ENCODE results near the gene TOB1. TPM values are rescaled to one million over a fixed set of nuclear protein-coding genes. Genes with fewer than 3 reads are reported as not detected.
A peak's percentile ranks its signal among the peaks of the same experiment; 100 is the strongest.

The TOB1 gene
- total and polyA plus RNA-seq, 9 of the 15 experiments (the other 6 are each of a cell fraction or from before 2014, with no cell fraction given): 4.8 to 63.7 (median 13.2) TPM

DNA sequence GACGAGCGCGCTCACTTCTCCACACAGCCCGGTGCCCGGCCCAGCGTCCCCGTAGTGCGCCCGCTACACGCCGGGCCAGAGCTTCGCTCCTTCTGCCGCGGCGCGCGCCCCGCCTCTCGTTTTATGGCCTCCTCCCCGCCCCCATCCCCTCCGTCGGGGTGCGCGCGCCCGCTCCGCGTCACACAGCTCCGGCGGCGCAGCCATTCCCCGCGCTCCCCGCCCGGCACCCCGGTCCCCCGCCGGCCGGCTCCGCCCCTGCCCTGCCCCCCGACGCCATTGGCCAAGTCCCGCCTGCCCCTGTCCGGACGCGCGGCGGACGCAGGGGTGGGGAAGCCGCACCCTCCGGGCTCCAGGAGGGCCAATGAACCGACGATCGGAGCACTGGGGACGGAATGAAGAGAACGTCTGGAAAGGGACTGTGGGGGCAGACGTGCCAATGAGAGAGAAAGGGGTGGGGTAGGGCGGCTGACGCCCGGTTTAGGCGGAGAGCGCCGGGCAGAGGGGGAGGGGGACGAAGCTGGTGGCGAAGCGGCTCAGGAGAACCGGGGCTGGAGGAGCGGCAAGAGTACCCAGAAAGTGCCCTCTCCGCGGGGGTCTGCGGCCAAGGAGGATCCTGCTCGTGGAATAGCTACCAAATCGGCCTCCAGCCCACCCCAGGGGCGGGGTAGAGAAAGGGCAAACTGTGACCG, at the start of gene TOB1 (continued):
- TF ChIP-seq ILK (tag; IDR thresholded peaks at IDR 0.05; ENCODE audit: borderline replicate concordance, low read depth) (no peak), GTF2A2 (tag; IDR thresholded peaks at IDR 0.05) (peak; percentile 92), NFIX (CRISPR knock-in tag; IDR thresholded peaks at IDR 0.05; ENCODE audit: low read depth) (0 out of 2 replicates have a peak, but pooled peaks have one; percentile 8), TEAD1 (CRISPR knock-in tag; IDR thresholded peaks at IDR 0.05) (peak in 1 of 2 experiments; percentile 82; a peak in 2 of 4 replicates), ZNF23 (CRISPR knock-in tag; IDR thresholded peaks at IDR 0.05) (no peak), ZEB2 (IDR thresholded peaks at IDR 0.05) (no peak), ARNT (IDR thresholded peaks at IDR 0.05) (no peak), KAT2B (IDR thresholded peaks at IDR 0.05; ENCODE audit: low read depth, low read length) (no peak), NUFIP1 (IDR thresholded peaks at IDR 0.05; ENCODE audit: partially characterized antibody) (no peak), DPF2 (IDR thresholded peaks at IDR 0.05) (no peak), HMGN3 (IDR thresholded peaks at IDR 0.05; ENCODE audit: borderline replicate concordance, extremely low read depth, insufficient read length, low read depth, low read length) (peak; percentile 80), XRCC5 (IDR thresholded peaks at IDR 0.05; ENCODE audit: low read depth, low read length) (no peak), MEF2A (IDR thresholded peaks at IDR 0.05; ENCODE audit: control insufficient read depth, low read depth, low read length) (no peak), TCFL5 (CRISPR knock-in tag; conservative IDR thresholded peaks at IDR 0.05) (no peak), FOXA3 (CRISPR knock-in tag; conservative IDR thresholded peaks at IDR 0.05 in 1 of 2, IDR thresholded peaks at IDR 0.05 in 1 of 2) (no peak), GATAD2B (IDR thresholded peaks at IDR 0.05; ENCODE audit: borderline replicate concordance) (0 out of 2 replicates have a peak, but pooled peaks have one; percentile 6), MYNN (IDR thresholded peaks at IDR 0.05) (peak; percentile 27; the same call in 1 of the 2 replicates), MYNN (CRISPR knock-in tag; IDR thresholded peaks at IDR 0.05) (no peak)
- TF ChIP-seq, protein P1, sequence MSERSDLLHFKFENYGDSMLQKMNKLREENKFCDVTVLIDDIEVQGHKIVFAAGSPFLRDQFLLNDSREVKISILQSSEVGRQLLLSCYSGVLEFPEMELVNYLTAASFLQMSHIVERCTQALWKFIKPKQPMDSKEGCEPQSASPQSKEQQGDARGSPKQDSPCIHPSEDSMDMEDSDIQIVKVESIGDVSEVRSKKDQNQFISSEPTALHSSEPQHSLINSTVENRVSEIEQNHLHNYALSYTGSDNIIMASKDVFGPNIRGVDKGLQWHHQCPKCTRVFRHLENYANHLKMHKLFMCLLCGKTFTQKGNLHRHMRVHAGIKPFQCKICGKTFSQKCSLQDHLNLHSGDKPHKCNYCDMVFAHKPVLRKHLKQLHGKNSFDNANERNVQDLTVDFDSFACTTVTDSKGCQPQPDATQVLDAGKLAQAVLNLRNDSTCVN (CRISPR knock-in tag; IDR thresholded peaks at IDR 0.05): peak; percentile 87
- TF ChIP-seq, protein P2, sequence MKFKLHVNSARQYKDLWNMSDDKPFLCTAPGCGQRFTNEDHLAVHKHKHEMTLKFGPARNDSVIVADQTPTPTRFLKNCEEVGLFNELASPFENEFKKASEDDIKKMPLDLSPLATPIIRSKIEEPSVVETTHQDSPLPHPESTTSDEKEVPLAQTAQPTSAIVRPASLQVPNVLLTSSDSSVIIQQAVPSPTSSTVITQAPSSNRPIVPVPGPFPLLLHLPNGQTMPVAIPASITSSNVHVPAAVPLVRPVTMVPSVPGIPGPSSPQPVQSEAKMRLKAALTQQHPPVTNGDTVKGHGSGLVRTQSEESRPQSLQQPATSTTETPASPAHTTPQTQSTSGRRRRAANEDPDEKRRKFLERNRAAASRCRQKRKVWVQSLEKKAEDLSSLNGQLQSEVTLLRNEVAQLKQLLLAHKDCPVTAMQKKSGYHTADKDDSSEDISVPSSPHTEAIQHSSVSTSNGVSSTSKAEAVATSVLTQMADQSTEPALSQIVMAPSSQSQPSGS (CRISPR knock-in tag; IDR thresholded peaks at IDR 0.05): no peak
- TF ChIP-seq, protein P3, sequence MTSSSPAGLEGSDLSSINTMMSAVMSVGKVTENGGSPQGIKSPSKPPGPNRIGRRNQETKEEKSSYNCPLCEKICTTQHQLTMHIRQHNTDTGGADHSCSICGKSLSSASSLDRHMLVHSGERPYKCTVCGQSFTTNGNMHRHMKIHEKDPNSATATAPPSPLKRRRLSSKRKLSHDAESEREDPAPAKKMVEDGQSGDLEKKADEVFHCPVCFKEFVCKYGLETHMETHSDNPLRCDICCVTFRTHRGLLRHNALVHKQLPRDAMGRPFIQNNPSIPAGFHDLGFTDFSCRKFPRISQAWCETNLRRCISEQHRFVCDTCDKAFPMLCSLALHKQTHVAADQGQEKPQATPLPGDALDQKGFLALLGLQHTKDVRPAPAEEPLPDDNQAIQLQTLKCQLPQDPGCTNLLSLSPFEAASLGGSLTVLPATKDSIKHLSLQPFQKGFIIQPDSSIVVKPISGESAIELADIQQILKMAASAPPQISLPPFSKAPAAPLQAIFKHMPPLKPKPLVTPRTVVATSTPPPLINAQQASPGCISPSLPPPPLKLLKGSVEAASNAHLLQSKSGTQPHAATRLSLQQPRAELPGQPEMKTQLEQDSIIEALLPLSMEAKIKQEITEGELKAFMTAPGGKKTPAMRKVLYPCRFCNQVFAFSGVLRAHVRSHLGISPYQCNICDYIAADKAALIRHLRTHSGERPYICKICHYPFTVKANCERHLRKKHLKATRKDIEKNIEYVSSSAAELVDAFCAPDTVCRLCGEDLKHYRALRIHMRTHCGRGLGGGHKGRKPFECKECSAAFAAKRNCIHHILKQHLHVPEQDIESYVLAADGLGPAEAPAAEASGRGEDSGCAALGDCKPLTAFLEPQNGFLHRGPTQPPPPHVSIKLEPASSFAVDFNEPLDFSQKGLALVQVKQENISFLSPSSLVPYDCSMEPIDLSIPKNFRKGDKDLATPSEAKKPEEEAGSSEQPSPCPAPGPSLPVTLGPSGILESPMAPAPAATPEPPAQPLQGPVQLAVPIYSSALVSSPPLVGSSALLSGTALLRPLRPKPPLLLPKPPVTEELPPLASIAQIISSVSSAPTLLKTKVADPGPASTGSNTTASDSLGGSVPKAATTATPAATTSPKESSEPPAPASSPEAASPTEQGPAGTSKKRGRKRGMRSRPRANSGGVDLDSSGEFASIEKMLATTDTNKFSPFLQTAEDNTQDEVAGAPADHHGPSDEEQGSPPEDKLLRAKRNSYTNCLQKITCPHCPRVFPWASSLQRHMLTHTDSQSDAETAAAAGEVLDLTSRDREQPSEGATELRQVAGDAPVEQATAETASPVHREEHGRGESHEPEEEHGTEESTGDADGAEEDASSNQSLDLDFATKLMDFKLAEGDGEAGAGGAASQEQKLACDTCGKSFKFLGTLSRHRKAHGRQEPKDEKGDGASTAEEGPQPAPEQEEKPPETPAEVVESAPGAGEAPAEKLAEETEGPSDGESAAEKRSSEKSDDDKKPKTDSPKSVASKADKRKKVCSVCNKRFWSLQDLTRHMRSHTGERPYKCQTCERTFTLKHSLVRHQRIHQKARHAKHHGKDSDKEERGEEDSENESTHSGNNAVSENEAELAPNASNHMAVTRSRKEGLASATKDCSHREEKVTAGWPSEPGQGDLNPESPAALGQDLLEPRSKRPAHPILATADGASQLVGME (CRISPR knock-in tag; IDR thresholded peaks at IDR 0.05): 0 out of 2 replicates have a peak, but pooled peaks have one; percentile 21

All from K562 (cell line).